Astrocyte of the spinal cord (primary cell): ENCODE measurements around the gene MON2.
A peak's percentile ranks its signal among the peaks of the same experiment; 100 is the strongest.

Experiments
- DNase-seq: peaks from one replicate; pipeline ENCODE4 v3.0.0; 2011; ENCODE audit warnings: low read depth, low spot score
- H3K4me3 ChIP-seq: 2 replicates; pipeline ENCODE4 v1.5.1; 2011; ENCODE audit warnings: low read depth, mild to moderate bottlenecking, low read length, moderate library complexity
- CTCF ChIP-seq: IDR thresholded peaks from 2 replicates; pipeline ENCODE4 v1.5.1; 2012; ENCODE audit warnings: low read depth, mild to moderate bottlenecking, low read length, inconsistent platforms
- in situ Hi-C: cut with HindIII; loops from 2 replicates; pipeline ENCODE4 v1.10.0; 2017; ENCODE audit warnings: low sequenced_read_pairs

MON2 gene

GRCh38 chr12:62582065-62582366 is 115.4 kb downstream of the MON2 start:
- in situ Hi-C loops = no loop called here

DNA sequence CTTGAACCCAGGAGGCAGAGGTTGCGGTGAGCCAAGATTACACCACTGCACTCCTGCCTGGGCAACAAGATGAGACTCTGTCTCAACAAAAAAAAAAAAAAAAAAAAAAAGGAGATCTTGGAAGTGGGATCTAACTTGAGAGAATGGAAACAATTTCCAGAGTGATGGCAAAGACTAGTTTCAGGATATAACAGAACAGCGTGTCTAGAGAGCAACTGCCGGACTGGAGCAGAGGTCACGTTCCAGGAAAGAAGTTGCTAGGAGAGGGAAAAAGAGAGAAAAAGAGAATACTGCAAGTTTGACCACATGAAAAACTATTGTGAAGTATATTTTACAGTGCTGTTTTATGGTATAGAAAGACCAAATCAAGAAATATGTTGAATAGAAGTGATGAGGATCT is 118.0 kb downstream of the MON2 start:
- in situ Hi-C loops = no loop called here
- no peak overlapping the region for H3K4me3 ChIP-seq
- DNase-seq = no peak
- TF ChIP-seq CTCF = no peak

More at GRCh38 chr12:62582065-62582366, 115.4 kb downstream of the MON2 start:
- TF ChIP-seq CTCF = no peak
- DNase-seq = no peak
- H3K4me3 ChIP-seq = no peak overlapping the region

GRCh38 chr12:62586850-62587249 is 120.2 kb downstream of the MON2 start:
- no peak for TF ChIP-seq CTCF
- H3K4me3 ChIP-seq = no peak overlapping the region
- in situ Hi-C loops = no loop called here
- no peak for DNase-seq

DNA sequence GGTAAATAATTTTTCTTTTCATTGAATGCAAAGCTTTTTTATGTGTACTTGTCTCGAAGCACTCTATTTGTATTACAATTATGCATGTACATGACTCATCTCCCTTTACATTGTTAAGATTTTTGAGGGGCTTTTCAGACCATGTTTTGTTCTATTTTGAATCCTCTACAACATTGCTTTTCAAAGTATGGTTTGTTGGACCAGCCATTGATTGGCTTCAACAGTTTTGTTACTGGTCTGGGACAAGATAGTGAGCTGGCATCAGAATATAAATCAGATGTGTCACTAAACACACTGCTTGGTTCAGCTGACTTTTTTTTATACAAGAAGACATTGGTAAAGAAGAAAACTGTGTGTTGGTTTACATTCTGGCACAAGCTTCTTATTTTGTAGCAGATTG is 122.3 kb downstream of the MON2 start:
- no peak overlapping the region for H3K4me3 ChIP-seq
- no peak for TF ChIP-seq CTCF
- peak; percentile 68 for DNase-seq
- in situ Hi-C loops = no loop called here

DNA sequence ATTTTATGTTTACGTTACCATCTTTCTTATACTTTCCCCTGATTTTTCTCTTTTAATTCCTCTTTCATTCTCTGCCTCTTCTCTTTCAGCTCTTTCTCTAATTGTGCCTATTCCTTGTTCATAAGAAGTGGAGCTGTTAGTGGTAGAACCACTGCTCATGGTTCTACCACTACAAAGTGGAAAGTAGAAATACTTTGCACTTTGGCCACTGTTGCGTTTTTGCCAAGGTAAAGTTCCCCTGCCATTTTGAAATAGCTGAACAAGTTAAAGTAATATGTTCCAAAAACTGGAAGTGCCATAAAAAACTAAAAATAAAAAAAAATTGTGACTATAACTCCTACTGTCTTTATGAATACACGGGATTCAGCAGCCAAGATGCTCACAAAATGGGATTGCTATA is 130.6 kb downstream of the MON2 start:
- no peak overlapping the region for H3K4me3 ChIP-seq
- no peak for TF ChIP-seq CTCF
- in situ Hi-C loops = no loop called here
- DNase-seq = no peak

DNA sequence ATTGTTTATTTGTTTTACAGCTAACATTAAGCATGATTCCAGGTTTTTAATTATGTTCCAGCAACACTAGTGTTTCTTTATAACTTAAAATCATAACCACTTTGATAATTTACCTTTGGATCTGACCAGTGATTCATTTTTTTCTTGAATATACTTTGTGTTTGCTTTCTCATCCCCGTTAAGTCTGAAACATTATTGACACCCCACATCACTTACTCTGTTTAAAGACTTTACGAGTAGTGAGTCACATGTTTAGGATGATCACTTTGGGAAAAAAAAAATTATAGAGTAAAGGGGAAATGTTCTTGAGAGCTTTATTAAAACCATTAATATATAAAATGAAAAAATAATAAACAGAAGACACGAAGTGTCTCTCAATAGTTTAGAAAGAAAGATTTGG is 132.2 kb downstream of the MON2 start:
- H3K4me3 ChIP-seq = no peak overlapping the region
- no peak for TF ChIP-seq CTCF
- DNase-seq = no peak
- in situ Hi-C loops = no loop called here

DNA sequence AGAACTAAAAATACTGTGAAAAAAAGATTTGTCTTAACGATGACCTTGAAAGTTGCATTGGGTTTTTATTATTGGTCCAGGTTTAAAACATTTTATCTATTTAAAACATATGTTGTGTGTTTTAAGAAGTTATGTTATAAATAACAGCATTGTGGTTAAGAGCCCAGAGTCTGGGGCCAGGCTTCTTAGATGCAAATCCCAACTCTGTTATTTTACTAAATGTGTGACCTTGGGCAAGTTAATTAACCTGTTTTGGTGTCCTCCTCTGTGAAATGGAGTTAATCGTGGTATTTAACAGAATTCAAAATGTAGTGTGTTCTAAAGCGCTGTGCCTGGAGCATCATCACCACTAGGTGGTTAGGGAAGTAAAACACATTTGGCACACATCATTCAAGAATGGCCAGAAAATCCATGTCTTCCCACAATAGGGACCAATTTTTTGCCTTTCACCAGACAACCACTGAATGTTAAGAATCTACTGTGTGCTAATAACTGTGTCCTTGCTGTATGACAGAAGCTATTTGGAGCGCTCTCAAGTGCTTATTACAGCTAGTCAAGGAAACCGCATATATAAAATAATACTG is 133.3 kb downstream of the MON2 start:
- TF ChIP-seq CTCF = peak; percentile 28
- in situ Hi-C loops = loop anchor here (25.0 kb wide), 1 partner anchor 187 kb away; no protein-coding TSS in a partner anchor
- no peak for DNase-seq

More for the DNA sequence above, 133.3 kb downstream of the MON2 start:
- no peak overlapping the region for H3K4me3 ChIP-seq
